COLO668 (cell line): Measurements from ENCODE around the gene SF3B6.
"Not testable (repeated sequence)": the region's sequence is repeated elsewhere in the genome, so short reads cannot be mapped to it uniquely, and the experiment has no call there.

Source experiments
- DNase-seq: peaks from one replicate; lab custom pipeline; 2025; ENCODE audit not compliant: unreplicated experiment; lab: John Stamatoyannopoulos, UW

Gene SF3B6

GRCh38 chr2:24095171-24095677, 19.1 kb upstream of the SF3B6 start:
- not testable (repeated sequence) for DNase-seq

DNA sequence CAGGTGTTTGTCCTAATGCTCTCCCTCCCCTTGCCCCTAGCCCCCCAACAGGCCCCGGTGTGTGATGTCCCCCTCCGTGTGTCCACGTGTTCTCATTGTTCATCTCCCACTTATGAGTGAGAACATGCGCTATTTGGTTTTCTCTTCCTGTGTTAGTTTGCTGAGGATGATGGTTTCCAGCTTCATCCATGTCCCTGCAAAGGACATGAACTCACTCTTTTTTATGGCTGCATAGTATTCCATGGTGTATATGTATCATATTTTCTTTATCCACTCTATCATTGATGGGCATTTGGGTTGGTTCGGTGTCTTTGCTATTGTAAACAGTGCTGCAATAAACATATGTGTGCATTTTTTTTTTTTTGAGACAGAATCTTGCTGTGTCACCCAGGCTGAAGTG, 17.1 kb upstream of the SF3B6 start:
- DNase-seq = not testable (repeated sequence)

GRCh38 chr2:24088821-24089359, 12.8 kb upstream of the SF3B6 start:
- no peak for DNase-seq

DNA sequence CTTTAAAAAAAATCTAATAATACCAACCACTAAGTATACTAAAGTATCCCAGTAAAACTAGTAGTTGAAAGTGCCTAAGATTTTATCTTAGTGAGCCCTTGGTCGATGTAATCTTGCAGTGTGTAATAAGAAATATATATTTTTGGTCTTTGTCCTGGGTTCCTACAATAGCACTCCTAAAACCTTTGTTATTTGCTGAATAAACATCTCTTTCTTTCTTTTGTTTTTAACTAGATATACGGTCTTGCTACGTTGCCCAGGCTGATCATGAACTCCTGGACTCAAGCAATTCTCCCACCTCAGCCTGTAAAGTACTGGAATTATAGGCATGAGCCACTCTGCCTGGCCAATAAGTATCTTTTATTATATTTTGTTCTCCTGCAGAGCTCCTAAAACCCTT, 10.9 kb upstream of the SF3B6 start:
- no peak for DNase-seq

GRCh38 chr2:24086241-24086640, 10.1 kb upstream of the SF3B6 start:
- no peak for DNase-seq

DNA sequence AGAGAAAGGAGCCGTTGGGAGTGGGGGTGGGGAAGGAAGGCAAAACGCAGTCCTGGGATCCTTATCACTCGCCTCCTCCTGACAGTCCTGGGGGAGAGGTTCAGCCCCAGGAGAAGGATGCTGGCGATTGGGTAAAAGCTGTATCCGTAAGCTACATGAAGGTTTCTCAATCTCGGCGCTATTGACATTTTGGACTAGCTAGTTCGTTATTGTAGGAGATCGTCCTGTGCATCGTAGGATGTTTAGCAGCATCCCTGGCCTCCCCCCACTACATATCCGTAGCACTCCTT, 9.0 kb upstream of the SF3B6 start:
- DNase-seq = no peak

GRCh38 chr2:24084386-24085199, 8.5 kb upstream of the SF3B6 start, which contains the start of gene TP53I3:
TSS of gene TP53I3 (minus strand) at chr2:24084834. CDS start at chr2:24084326, 508 bp downstream.
- peak; percentile 90 for DNase-seq

- peak; percentile 87 for DNase-seq
These were observed 7.7 kb upstream of the SF3B6 start for GRCh38 chr2:24083567-24084385.

DNA sequence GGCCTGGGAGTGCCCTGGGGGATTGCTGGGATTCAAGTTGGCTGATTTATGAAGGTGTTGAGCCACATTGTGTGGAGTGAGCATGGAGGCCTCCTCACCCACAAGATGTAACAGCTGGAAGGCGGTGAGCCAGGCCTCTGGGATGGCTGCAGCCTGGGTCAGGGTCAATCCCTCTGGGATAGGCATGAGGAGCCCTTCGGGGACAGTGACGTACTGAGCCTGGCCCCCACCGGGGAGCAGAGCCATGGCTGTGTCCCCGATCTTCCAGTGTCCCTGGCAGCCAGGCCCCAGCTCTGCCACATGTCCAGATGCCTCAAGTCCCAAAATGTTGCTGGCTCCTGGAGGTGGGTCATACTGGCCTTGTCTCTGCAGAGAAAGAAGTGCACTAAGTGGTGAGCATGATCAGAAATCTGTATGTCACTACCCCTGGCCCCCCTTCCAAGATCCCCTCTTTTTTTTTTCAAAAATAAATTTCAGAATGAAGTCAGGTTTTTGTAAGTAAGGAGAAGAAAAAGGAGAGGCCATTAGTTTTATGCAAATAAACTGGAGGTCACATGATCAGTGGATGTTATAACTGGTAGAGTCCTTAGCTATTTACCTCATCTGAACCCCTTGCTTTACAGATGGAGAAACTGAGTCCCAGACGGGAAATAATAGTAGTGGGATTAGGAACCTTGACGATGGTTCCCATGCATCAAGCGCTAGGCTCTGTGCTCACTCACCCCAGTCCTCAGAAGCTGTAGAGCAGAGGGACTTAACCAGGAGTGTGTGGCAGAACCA, 6.9 kb upstream of the SF3B6 start:
- DNase-seq = no peak

GRCh38 chr2:24080701-24081100, 4.6 kb upstream of the SF3B6 start:
- DNase-seq = peak; percentile 73

GRCh38 chr2:24077879-24078278, 1.8 kb upstream of the SF3B6 start:
- DNase-seq = no peak

- DNase-seq = no peak
These were observed 1.4 kb upstream of the SF3B6 start for GRCh38 chr2:24077535-24077877.

DNA sequence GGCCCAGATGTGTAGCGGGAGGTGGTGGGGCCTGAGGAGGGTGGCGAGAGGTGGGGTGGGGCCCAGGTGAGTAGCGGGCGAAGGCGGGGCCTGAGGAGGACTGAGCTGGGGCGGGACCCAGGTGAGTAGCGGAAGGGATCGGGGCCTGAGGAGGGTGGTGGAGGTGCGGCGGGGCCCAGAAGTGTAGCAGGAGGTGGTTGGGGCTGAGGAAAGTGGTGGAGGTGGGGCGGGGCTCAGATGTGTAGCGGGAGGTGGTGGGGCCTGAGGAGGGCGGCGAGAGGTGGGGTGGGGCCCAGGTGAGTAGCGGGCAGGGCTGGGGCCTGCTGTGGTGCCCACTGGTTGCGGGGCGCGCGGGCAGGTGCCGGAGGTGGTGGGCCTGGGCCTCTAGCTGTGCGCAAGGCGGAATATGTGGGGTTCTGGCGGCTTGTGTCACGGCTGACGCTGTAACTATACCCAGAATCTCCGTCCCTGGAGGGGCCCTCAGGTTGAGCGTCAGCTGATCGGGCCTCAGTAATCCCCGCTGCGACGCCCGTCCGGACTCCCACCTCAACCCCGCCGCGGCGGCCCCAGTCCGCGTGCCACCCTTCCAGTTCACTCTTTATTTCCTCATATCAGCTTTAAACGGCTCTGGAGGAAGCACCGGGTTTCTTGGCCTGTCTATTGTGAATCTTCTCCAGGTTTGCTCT, 866 bp upstream of the SF3B6 start:
- peak; percentile 52 for DNase-seq

DNA sequence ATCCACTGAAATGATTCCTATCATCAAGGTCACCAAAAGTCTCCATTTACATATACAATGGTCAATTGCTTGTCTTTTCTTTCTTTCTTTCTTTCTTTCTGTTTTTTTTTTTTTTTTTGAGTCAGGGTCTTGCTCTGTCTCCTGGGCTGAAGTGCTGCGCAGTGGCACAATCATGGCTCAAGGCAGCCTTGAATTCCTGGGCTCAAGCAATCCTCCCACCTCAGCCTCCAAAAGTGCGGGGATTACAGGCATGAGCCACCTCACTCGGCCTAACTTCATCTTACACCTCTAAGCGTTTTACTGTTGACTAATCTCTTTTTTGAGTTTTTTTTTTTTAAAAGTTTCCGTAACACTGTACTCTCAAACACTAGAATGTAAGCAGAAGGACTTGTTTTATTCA, 867 bp downstream of the SF3B6 start:
- DNase-seq = no peak

DNA sequence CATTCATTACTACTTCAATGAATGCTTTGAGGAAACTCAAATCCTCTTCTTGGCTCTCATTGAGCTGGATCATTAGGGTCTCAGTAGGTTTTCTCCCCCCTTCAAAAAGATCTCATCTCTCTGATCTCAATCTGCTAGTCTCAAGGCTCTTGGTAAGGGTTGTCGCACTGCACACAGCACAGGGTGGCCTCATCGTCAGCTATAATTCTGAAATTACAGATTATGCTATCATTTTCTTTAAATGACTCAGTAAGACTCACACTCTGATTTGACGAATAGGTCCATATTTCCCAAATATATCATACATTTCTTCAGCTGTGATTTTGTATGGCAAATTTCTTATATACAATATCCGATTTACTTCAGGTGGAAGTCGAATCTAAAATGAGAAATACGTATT, 2.3 kb downstream of the SF3B6 start:
- DNase-seq = no peak

- DNase-seq = no peak
These were observed 3.9 kb downstream of the SF3B6 start for GRCh38 chr2:24072259-24072658.

- DNase-seq = no peak
These were observed 10.8 kb downstream of the SF3B6 start for GRCh38 chr2:24065341-24065740.

- DNase-seq = no peak
These were observed 17.4 kb downstream of the SF3B6 start for GRCh38 chr2:24058564-24059271.

DNA sequence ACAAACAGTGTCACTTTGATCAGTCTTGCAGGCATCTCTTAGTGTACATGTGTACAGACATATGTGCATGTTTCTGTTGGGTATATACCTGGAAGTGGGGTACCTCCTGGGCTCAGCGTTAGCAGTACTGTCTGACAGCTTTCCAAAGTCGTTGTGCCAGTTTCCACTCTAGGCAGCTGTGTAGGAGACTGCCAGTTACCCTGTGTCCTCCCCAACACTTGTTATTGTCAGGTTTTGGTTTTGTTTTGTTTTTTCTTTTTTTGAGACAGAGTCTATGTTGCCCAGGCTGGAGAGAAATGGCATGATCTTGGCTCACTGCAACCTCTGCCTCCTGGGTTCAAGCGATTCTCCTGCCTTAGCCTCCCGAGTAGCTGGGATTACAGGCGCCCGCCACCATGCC, 20.4 kb downstream of the SF3B6 start:
- no peak for DNase-seq
